Measurements from ENCODE around the gene SLC25A29.

- TF ChIP-seq CTCF (IDR thresholded peaks at IDR 0.05) (no peak), POLR2A (IDR thresholded peaks at IDR 0.05) (no peak)
Observed at GRCh38 chr14:100292301-100292775, 13.9 kb downstream of the SLC25A29 start.

Data from adrenal gland (tissue), 5 donors.